HG03565 (cell line): ENCODE measurements around the gene SP140.
A peak's percentile ranks its signal among the peaks of the same experiment; 100 is the strongest.
"Not testable (repeated sequence)": the region's sequence is repeated elsewhere in the genome, so short reads cannot be mapped to it uniquely, and the experiment has no call there.

Experiments
- ATAC-seq: cut with Tn5 transposase; IDR thresholded peaks from one replicate; pipeline ENCODE4 v1.9.1; 2021; ENCODE audit warnings: mild to moderate bottlenecking, moderate library complexity; ENCODE audit not compliant: unreplicated experiment

SP140 gene

GRCh38 chr2:230224458-230224857, 1.1 kb upstream of the SP140 start:
- no peak for ATAC-seq

GRCh38 chr2:230226051-230226551, 565 bp downstream of the SP140 start:
- peak; percentile 65 for ATAC-seq

- no peak for ATAC-seq
Observed at GRCh38 chr2:230227216-230227615, 1.7 kb downstream of the SP140 start.

GRCh38 chr2:230230087-230230486, 4.6 kb downstream of the SP140 start:
- ATAC-seq = no peak

GRCh38 chr2:230230496-230231200, 5.1 kb downstream of the SP140 start:
- ATAC-seq = no peak

GRCh38 chr2:230231251-230231650, 5.7 kb downstream of the SP140 start:
- no peak for ATAC-seq

GRCh38 chr2:230234122-230234722, 8.7 kb downstream of the SP140 start:
- peak; percentile 46 for ATAC-seq

GRCh38 chr2:230234845-230235244, 9.3 kb downstream of the SP140 start:
- ATAC-seq = peak; percentile 66

GRCh38 chr2:230244211-230244610, 18.7 kb downstream of the SP140 start:
- no peak for ATAC-seq

GRCh38 chr2:230246206-230246605, 20.7 kb downstream of the SP140 start:
- no peak for ATAC-seq

GRCh38 chr2:230250231-230250630, 24.7 kb downstream of the SP140 start:
- no peak for ATAC-seq

- no peak for ATAC-seq
Observed at GRCh38 chr2:230254152-230254881, 28.8 kb downstream of the SP140 start.

- no peak for ATAC-seq
Observed at GRCh38 chr2:230256733-230257332, 31.3 kb downstream of the SP140 start.

- ATAC-seq = no peak
Observed at GRCh38 chr2:230258483-230258882, 32.9 kb downstream of the SP140 start.

GRCh38 chr2:230262246-230262645, 36.7 kb downstream of the SP140 start:
- no peak for ATAC-seq

- ATAC-seq = not testable (repeated sequence)
Observed at GRCh38 chr2:230264945-230265344, 39.4 kb downstream of the SP140 start.

GRCh38 chr2:230266638-230267037, 41.1 kb downstream of the SP140 start:
- no peak for ATAC-seq

GRCh38 chr2:230267059-230267458, 41.5 kb downstream of the SP140 start:
- ATAC-seq = peak; percentile 11

- peak; percentile 63 for ATAC-seq
Observed at GRCh38 chr2:230267556-230267955, 42.0 kb downstream of the SP140 start.

- ATAC-seq = peak; percentile 47
Observed at GRCh38 chr2:230268606-230269243, 43.2 kb downstream of the SP140 start.

GRCh38 chr2:230269715-230270114, 44.2 kb downstream of the SP140 start:
- ATAC-seq = no peak
